ENCODE data around the gene DDIT4L. TPM values are rescaled to one million over a fixed set of nuclear protein-coding genes. Genes with fewer than 3 reads are reported as not detected.
"Not testable (repeated sequence)": the region's sequence is repeated elsewhere in the genome, so short reads cannot be mapped to it uniquely, and the experiment has no call there.

DDIT4L gene
- total and polyA plus RNA-seq, 2 donors (not counting 1 experiment from before 2014, with no cell fraction given), result not detected

DNA sequence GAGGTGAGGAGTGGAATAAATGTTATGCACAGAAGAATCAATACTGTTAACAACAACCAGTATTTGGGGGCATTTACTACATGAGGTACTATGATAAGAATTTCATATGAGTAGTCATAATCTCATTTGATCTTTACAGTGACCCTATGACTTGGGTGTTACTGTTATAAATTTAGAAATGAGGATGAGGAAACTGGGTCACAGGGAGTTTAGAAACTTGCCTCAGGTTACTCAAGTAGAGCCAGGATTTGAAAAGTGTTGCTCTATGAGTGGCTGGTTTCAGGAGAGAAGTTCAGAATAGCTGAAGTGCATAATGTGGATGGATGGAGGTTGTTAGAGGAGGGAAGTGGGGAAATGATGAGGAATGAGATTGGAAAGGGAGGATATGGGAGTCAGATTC is 16.6 kb upstream of the DDIT4L start:
- no peaks in the 10 kb centered on the region for H3K79me2 ChIP-seq (ENCODE audit: control insufficient read depth, insufficient read depth, low read length)
- no peak overlapping the region for H3K4me3 ChIP-seq (ENCODE audit: control extremely low read depth in 1 of 5, extremely low read depth in 1 of 5, insufficient read depth in 1 of 5, low read depth in 2 of 5, low read length in 4 of 5)
- H3K27me3 Mint-ChIP-seq, result peaks cover 21% of the 10 kb centered on the region
- H4K20me1 ChIP-seq (ENCODE audit: control insufficient read depth, insufficient read depth, low read length, poor library complexity, severe bottlenecking), result no peaks in the 10 kb centered on the region
- H3K4me1 ChIP-seq (ENCODE audit: control insufficient read depth in 2 of 2, insufficient read depth in 2 of 2, low read length in 2 of 2), result no peaks in the 10 kb centered on the region
- ATAC-seq (ENCODE audit: low read depth), result no peak
- H3K4me2 ChIP-seq (replicated peaks; ENCODE audit: low read depth, low read length, poor library complexity, severe bottlenecking), result no peak overlapping the region
- H3K27ac Mint-ChIP-seq, result no peak overlapping the region
- POLR2A ChIA-PET, result no interaction called here
- no peak overlapping the region for H3K9ac ChIP-seq (ENCODE audit: low read length)
- no peaks in the 10 kb centered on the region for H3K9me3 Mint-ChIP-seq (ENCODE audit: insufficient read depth)
- H3K27ac ChIP-seq (ENCODE audit: low read length in 2 of 2), result no peak overlapping the region
- intact Hi-C loops (cut with micrococcal nuclease), result no loop called here
- DNase-seq, result no peak
- no peak for TF ChIP-seq EZH2 (IDR thresholded peaks at IDR 0.05; ENCODE audit: borderline replicate concordance, insufficient read depth, low read depth, low read length, poor library complexity, severe bottlenecking)
- TF ChIP-seq, protein P1, sequence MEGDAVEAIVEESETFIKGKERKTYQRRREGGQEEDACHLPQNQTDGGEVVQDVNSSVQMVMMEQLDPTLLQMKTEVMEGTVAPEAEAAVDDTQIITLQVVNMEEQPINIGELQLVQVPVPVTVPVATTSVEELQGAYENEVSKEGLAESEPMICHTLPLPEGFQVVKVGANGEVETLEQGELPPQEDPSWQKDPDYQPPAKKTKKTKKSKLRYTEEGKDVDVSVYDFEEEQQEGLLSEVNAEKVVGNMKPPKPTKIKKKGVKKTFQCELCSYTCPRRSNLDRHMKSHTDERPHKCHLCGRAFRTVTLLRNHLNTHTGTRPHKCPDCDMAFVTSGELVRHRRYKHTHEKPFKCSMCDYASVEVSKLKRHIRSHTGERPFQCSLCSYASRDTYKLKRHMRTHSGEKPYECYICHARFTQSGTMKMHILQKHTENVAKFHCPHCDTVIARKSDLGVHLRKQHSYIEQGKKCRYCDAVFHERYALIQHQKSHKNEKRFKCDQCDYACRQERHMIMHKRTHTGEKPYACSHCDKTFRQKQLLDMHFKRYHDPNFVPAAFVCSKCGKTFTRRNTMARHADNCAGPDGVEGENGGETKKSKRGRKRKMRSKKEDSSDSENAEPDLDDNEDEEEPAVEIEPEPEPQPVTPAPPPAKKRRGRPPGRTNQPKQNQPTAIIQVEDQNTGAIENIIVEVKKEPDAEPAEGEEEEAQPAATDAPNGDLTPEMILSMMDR (IDR thresholded peaks at IDR 0.05), result no peak
- H3K36me3 ChIP-seq (replicated peaks in 1 of 2; ENCODE audit: control extremely low read depth in 1 of 2, control insufficient read depth in 1 of 2, extremely low read depth in 1 of 2, insufficient read depth in 2 of 2, low read length in 1 of 2), result no peaks in the 10 kb centered on the region
- H3K27me3 ChIP-seq (replicated peaks in 1 of 4; ENCODE audit: control extremely low read depth in 1 of 4, control insufficient read depth in 3 of 4, insufficient read depth in 4 of 4, low read length in 3 of 4), result peaks cover 0 to 4% (median 2%) of the 10 kb centered on the region in 4 experiments
- CTCF ChIA-PET, result no interaction called here
- no peaks in the 10 kb centered on the region for H3K9me3 ChIP-seq (ENCODE audit: control extremely low read depth in 1 of 3, control insufficient read depth in 2 of 3, insufficient read depth in 1 of 3, low read length in 2 of 3)
- no peaks in the 10 kb centered on the region for H3K4me1 Mint-ChIP-seq
- no peak overlapping the region for H2AFZ ChIP-seq (ENCODE audit: insufficient read depth, low read depth, low read length, poor library complexity, severe bottlenecking)
- no peak overlapping the region for H3K4me3 Mint-ChIP-seq

DNA sequence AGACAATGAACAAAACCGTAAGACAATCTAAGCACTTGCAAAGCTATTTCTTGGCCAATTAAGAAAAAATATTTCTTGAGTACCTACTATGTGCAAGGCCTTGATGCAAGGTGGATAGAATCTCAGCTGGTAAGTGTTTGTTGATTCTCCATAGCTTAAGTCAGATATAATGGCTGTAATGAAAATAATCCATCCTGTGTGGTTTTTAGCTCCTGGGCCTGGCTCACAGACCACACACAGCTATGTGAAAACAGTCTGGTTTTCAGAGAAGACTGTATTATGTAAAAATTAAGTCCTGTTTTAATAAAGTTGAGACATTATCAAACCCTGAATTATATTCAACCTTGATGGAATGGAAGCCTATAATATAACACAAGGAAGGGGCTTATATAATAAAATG is 7.8 kb upstream of the DDIT4L start:
- CTCF ChIA-PET, result no interaction called here
- no peak overlapping the region for H3K4me2 ChIP-seq (replicated peaks; ENCODE audit: low read depth, low read length, poor library complexity, severe bottlenecking)
- H3K9me3 Mint-ChIP-seq (ENCODE audit: insufficient read depth), result no peaks in the 10 kb centered on the region

DNA sequence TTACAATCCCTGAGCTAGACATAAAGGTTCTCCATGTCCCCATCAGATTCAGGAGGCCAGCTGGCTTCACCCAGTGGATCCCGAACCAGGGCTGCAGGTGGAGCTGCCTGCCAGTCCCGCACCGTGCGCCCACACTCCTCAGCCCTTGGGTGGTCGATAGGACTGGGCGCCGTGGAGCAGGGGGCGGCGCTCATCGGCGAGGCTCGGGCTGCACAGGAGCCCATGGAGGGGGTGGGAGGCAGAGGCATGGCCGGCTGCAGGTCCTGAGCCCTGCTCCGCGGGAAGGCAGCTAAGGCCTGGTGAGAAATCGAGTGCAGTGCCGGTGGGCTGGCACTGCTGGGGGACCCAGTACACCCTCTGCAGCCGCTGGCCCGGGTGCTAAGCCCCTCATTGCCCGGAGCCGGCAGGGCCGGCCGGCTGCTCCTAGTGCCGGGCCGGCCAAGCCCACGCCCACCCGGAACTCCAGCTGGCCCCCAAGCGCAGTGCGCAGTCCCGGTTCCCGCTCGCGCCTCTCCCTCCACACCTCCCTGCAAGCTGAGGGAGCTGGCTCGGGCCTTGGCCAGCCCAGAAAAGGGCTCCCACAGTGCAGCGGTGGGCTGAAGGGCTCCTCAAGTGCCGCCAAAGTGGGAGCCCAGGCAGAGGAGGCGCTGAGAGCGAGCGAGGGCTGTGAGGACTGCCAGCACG is 6.3 kb upstream of the DDIT4L start:
- H3K4me1 Mint-ChIP-seq; H3K4me1 ChIP-seq (ENCODE audit: control insufficient read depth in 2 of 2, insufficient read depth in 2 of 2, low read length in 2 of 2); ATAC-seq (ENCODE audit: low read depth); H3K36me3 ChIP-seq (replicated peaks in 1 of 2; ENCODE audit: control extremely low read depth in 1 of 2, control insufficient read depth in 1 of 2, extremely low read depth in 1 of 2, insufficient read depth in 2 of 2, low read length in 1 of 2); H3K27ac ChIP-seq (ENCODE audit: low read length in 2 of 2); H3K9me3 Mint-ChIP-seq (ENCODE audit: insufficient read depth); H3K9me3 ChIP-seq (ENCODE audit: control extremely low read depth in 1 of 3, control insufficient read depth in 2 of 3, insufficient read depth in 1 of 3, low read length in 2 of 3); POLR2A ChIA-PET; H3K27ac Mint-ChIP-seq; H3K27me3 ChIP-seq (replicated peaks in 1 of 4; ENCODE audit: control extremely low read depth in 1 of 4, control insufficient read depth in 3 of 4, insufficient read depth in 4 of 4, low read length in 3 of 4); H3K79me2 ChIP-seq (ENCODE audit: control insufficient read depth, insufficient read depth, low read length); CTCF ChIA-PET; intact Hi-C loops (cut with micrococcal nuclease); H3K4me2 ChIP-seq (replicated peaks; ENCODE audit: low read depth, low read length, poor library complexity, severe bottlenecking); H3K4me3 Mint-ChIP-seq; H3K27me3 Mint-ChIP-seq; H3K4me3 ChIP-seq (ENCODE audit: control extremely low read depth in 1 of 5, extremely low read depth in 1 of 5, insufficient read depth in 1 of 5, low read depth in 2 of 5, low read length in 4 of 5); H3K9ac ChIP-seq (ENCODE audit: low read length); H4K20me1 ChIP-seq (ENCODE audit: control insufficient read depth, insufficient read depth, low read length, poor library complexity, severe bottlenecking); DNase-seq; H2AFZ ChIP-seq (ENCODE audit: insufficient read depth, low read depth, low read length, poor library complexity, severe bottlenecking): not testable (repeated sequence)
- 98% methylated on average over 22 of the region's 40 CpGs for WGBS (ENCODE audit: insufficient coverage)

More for the DNA sequence above, 7.8 kb upstream of the DDIT4L start:
- peaks cover 6% of the 10 kb centered on the region for H3K27me3 Mint-ChIP-seq
- TF ChIP-seq, protein P1 (IDR thresholded peaks at IDR 0.05), result no peak
- no peak for TF ChIP-seq EZH2 (IDR thresholded peaks at IDR 0.05; ENCODE audit: borderline replicate concordance, insufficient read depth, low read depth, low read length, poor library complexity, severe bottlenecking)
- no peaks in the 10 kb centered on the region for H3K36me3 ChIP-seq (replicated peaks in 1 of 2; ENCODE audit: control extremely low read depth in 1 of 2, control insufficient read depth in 1 of 2, extremely low read depth in 1 of 2, insufficient read depth in 2 of 2, low read length in 1 of 2)
- no peaks in the 10 kb centered on the region for H4K20me1 ChIP-seq (ENCODE audit: control insufficient read depth, insufficient read depth, low read length, poor library complexity, severe bottlenecking)
- no peak overlapping the region for H3K27ac ChIP-seq (ENCODE audit: low read length in 2 of 2)
- H3K27me3 ChIP-seq (replicated peaks in 1 of 4; ENCODE audit: control extremely low read depth in 1 of 4, control insufficient read depth in 3 of 4, insufficient read depth in 4 of 4, low read length in 3 of 4), result no peaks in the 10 kb centered on the region
- H3K27ac Mint-ChIP-seq, result no peak overlapping the region
- H3K79me2 ChIP-seq (ENCODE audit: control insufficient read depth, insufficient read depth, low read length), result no peaks in the 10 kb centered on the region
- ATAC-seq (ENCODE audit: low read depth) (no peak), DNase-seq (no peak)
- no peak overlapping the region for H2AFZ ChIP-seq (ENCODE audit: insufficient read depth, low read depth, low read length, poor library complexity, severe bottlenecking)
- no peak overlapping the region for H3K4me3 Mint-ChIP-seq
- intact Hi-C loops (cut with micrococcal nuclease), result no loop called here
- WGBS (ENCODE audit: insufficient coverage), result no CpG with 5 or more reads among the region's 1 CpG
- POLR2A ChIA-PET, result no interaction called here
- no peaks in the 10 kb centered on the region for H3K9me3 ChIP-seq (ENCODE audit: control extremely low read depth in 1 of 3, control insufficient read depth in 2 of 3, insufficient read depth in 1 of 3, low read length in 2 of 3)
- H3K4me1 ChIP-seq (ENCODE audit: control insufficient read depth in 2 of 2, insufficient read depth in 2 of 2, low read length in 2 of 2), result no peaks in the 10 kb centered on the region
- H3K4me3 ChIP-seq (ENCODE audit: control extremely low read depth in 1 of 5, extremely low read depth in 1 of 5, insufficient read depth in 1 of 5, low read depth in 2 of 5, low read length in 4 of 5), result no peak overlapping the region
- no peaks in the 10 kb centered on the region for H3K4me1 Mint-ChIP-seq
- H3K9ac ChIP-seq (ENCODE audit: low read length), result no peak overlapping the region

Measured in B cell (primary cell).